Activated naive CD4-positive, alpha-beta T cell treated with anti-CD3 and anti-CD28 coated beads for 36 hours (primary cell): ENCODE results near the gene CBFA2T2. TPM values are rescaled to one million over a fixed set of nuclear protein-coding genes. Genes with fewer than 3 reads are reported as not detected.
"Not testable (repeated sequence)": the region's sequence is repeated elsewhere in the genome, so short reads cannot be mapped to it uniquely, and the experiment has no call there.

ENCODE experiments used
- CTCF ChIA-PET: fragments of 350-600 bp; sonication (Branson Sonifier 250); formaldehyde crosslinking; loops from one replicate; lab custom pipeline; 2021; ENCODE audit warnings: antibody characterized with exemption; lab: Charles Lee
- DNase-seq: peaks from one replicate; pipeline ENCODE4 v3.0.0-alpha.2; 2020
- H3K27ac Mint-ChIP-seq: one replicate; pipeline ENCODE4 v1.8.0; 2021; ENCODE audit warnings: mild to moderate bottlenecking, mixed read lengths
- H3K27me3 Mint-ChIP-seq: one replicate; pipeline ENCODE4 v1.8.0; 2021; ENCODE audit warnings: low read depth, mixed read lengths
- H3K36me3 Mint-ChIP-seq: one replicate; pipeline ENCODE4 v1.8.0; 2021; ENCODE audit warnings: low read depth, mixed read lengths
- H3K4me1 Mint-ChIP-seq: one replicate; pipeline ENCODE4 v1.8.0; 2021; ENCODE audit warnings: low read depth, mixed read lengths
- H3K4me3 Mint-ChIP-seq: one replicate; pipeline ENCODE4 v1.8.0; 2021; ENCODE audit warnings: mild to moderate bottlenecking, moderate library complexity, mixed read lengths
- H3K9me3 Mint-ChIP-seq: one replicate; pipeline ENCODE4 v1.8.0; 2021; ENCODE audit warnings: mixed read lengths
- intact Hi-C: fragments of 100-400 bp; cut with micrococcal nuclease; formaldehyde crosslinking; loops from one replicate; pipeline ENCODE4 v1.15.1; 2023
- total RNA-seq, 2 experiments: library from RNA; stranded (reverse); gene quantifications; one replicate each; pipeline ENCODE4 v1.2.3, GENCODE V29; 2021

The CBFA2T2 gene
- total RNA-seq, 2 experiments from 2014 or later: 11.1 to 11.4 TPM

DNA sequence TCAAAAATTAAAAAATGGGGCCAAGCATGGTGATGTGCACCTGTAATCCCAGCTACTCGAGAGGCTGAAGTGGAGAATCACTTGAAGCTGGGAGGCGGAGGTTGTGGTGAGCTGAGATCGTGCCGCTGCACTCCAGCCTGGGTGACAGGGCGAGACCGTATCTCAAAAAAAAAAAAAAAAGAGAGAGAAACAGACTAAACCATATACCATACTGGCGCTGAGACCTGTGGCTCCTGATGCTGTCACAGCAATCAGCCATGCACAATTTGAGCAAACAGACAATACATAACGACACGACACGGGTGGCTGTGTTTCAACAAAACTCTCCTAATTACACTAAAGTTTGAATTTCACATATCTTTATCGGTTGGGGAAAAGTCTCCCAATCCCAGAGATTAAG is 14.9 kb upstream of the CBFA2T2 start:
- Mint-ChIP-seq H3K36me3 (no peaks in the 10 kb centered on the region), H3K27me3 (no peaks in the 10 kb centered on the region), H3K9me3 (no peaks in the 10 kb centered on the region), H3K4me1 (no peaks in the 10 kb centered on the region), H3K27ac (no peak overlapping the region), H3K4me3 (no peak overlapping the region)
- CTCF ChIA-PET: interaction anchor here (0.6 kb wide), 1 partner anchor 307 kb away, joined by 4 read pairs; no protein-coding TSS in a partner anchor
- intact Hi-C loops: no loop called here
- DNase-seq: no peak

DNA sequence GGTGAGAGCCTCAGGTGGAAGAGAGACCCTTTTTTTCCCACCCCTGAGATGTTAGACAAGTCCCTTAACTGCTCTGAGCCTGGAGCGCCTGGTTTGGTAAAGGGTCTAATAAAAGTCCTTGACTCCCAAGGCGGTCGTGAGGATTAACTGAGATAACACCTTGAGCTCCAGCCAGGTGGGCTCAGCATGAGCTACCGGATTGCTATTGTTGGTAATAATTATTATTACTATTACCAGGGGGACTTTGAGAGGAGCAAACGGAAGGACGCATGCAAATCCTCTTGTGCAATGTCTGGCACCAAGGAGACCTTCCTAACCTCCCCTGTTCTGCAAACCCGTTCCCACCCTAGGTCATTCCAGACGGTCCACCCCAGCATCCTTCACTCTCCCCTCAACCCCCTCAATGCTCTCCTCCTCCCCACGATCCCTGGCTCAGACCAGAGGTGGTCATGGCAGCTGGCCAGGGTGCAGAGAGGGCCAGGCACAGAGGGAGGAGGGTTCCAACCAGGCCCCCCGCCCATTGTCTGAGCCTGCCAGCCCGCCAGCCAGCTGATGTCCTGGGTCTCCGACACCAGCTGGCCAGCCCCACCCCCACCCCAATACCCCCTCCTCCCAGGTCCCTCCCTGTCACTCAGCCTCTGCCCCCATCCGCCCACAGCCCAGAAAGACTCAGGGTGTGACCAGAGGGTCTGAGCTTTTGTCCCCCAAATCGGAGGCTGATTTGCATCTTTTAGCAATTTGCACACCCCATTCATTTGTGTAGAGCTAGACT is 14.3 kb upstream of the CBFA2T2 start:
- no peaks in the 10 kb centered on the region for H3K9me3 Mint-ChIP-seq
- no peaks in the 10 kb centered on the region for H3K27me3 Mint-ChIP-seq
- CTCF ChIA-PET: interaction anchor here (0.6 kb wide), 1 partner anchor 306 kb away, joined by 4 read pairs; no protein-coding TSS in a partner anchor
- H3K4me3 Mint-ChIP-seq: no peak overlapping the region
- no peaks in the 10 kb centered on the region for H3K36me3 Mint-ChIP-seq
- H3K4me1 Mint-ChIP-seq: no peaks in the 10 kb centered on the region
- no peak for DNase-seq
- intact Hi-C loops: no loop called here
- H3K27ac Mint-ChIP-seq: no peak overlapping the region

DNA sequence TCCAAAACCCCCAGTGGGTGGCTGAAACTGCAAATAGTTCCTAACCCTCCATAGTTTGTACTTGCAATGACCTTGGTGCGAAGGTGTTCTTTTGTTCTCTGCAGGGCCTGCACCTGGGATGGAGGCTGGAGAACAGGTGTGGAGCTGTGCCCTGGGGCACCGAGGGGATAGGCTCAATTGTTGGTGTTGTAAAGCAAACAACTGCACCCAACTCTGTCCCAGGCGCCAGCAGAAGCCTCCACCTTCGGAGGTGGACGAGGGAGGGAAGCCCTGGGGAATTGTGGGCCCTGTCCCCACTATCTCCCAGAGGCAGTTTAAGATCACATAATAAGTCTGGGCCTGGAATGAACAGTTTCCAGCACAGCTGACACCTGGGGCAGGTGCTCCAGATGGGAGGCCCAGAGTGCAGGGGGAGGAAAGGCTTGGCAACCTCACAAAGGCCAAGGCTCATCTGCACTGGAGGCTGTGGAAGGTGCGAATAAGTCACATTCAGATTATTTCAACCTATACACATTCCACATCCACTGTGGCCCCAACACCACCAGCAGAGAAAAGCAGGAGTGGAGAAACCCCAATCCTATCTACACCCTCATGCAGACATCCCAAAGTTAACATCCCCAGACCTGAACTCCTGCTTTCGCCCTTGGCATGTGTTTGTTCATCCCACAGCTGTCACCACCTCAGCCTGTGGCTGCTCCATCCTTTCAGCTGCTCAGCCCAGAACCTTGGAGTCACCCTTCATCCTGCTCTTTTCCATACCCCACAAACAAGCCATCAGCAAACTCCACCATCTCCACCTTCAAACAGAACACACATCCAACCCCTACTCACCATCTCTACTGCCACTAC is 12.3 kb upstream of the CBFA2T2 start:
- H3K27ac Mint-ChIP-seq: no peak overlapping the region

DNA sequence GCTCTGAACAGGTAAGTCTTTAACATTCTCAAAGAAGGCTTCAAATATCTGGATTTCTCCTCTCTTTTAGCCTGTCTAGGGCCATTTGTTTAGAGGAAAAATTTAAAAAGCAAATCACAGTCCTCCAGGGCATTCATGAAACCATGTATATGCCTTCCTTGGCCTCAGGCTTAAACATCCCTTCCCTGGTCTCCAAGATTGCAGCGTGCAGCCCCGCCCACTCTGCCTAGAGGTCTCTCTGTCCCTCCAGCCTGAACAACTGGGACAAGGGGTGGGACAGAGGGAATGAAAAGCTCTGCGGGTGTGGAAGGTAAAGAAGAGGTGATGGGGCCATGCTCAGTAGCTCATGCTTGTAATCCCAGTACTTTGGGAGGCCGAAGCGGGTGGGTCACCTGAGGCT is 9.8 kb upstream of the CBFA2T2 start:
- intact Hi-C loops: no loop called here
- CTCF ChIA-PET: no interaction called here
- Mint-ChIP-seq H3K27me3 (no peaks in the 10 kb centered on the region), H3K9me3 (no peaks in the 10 kb centered on the region), H3K4me3 (no peak overlapping the region), H3K36me3 (no peaks in the 10 kb centered on the region), H3K27ac (no peak overlapping the region), H3K4me1 (no peaks in the 10 kb centered on the region)
- no peak for DNase-seq

More for the DNA sequence above, 12.3 kb upstream of the CBFA2T2 start:
- no peaks in the 10 kb centered on the region for H3K4me1 Mint-ChIP-seq
- intact Hi-C loops: no loop called here
- H3K9me3 Mint-ChIP-seq: no peaks in the 10 kb centered on the region
- no peak overlapping the region for H3K4me3 Mint-ChIP-seq
- no peak for DNase-seq
- H3K36me3 Mint-ChIP-seq: no peaks in the 10 kb centered on the region
- H3K27me3 Mint-ChIP-seq: no peaks in the 10 kb centered on the region
- CTCF ChIA-PET: no interaction called here

DNA sequence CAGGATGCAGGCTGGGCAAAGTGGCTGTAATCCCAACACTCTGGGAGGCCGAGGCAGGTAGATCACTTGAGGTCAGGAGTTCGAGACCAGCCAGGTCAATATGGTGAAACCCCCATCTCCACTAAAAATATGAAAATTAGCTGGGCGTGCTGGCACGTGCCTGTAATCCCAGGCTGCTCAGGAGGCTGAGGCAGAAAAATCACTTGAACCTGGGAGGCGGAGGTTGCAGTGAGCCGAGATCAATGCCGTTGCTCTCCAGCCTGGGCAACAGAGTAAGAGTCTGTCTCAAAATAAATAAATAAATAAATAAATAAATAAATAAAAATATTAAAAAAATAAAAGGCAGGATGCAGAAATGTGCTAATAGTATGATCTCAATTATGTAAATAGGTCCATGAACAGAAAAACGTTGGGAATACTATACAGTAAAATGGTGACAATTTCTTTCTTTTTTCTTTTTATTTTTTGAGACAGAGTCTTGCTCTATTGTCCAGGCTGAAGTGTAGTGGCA is 8.4 kb upstream of the CBFA2T2 start:
- Mint-ChIP-seq H3K9me3 (no peaks in the 10 kb centered on the region), H3K4me3 (no peak overlapping the region), H3K36me3 (no peaks in the 10 kb centered on the region), H3K27ac (no peak overlapping the region), H3K27me3 (no peaks in the 10 kb centered on the region), H3K4me1 (no peaks in the 10 kb centered on the region)
- intact Hi-C loops: no loop called here
- DNase-seq: no peak
- CTCF ChIA-PET: no interaction called here

DNA sequence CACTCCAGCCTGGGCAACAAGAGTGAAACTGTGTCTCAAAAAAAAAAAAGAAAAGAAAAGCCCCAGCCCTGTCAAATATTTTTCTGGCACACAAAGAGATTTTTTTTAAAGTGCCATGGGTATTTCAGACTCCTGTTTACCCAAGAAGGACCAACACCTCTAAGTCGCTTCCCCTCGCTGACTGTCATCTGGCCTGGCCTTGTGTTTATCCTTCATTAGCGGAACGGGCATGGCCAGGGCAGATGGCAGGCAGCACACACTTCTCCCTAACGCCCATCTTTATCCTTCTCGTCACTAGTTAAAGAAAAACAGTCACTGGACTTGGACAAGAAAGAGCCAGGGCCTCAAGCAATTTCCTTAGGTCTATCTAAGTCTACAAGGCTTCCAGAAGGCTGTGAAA is 7.3 kb upstream of the CBFA2T2 start:
- Mint-ChIP-seq H3K27ac (no peak overlapping the region), H3K27me3 (no peaks in the 10 kb centered on the region), H3K4me3 (no peak overlapping the region), H3K4me1 (no peaks in the 10 kb centered on the region), H3K9me3 (no peaks in the 10 kb centered on the region), H3K36me3 (no peaks in the 10 kb centered on the region)
- no peak for DNase-seq
- CTCF ChIA-PET: no interaction called here
- intact Hi-C loops: no loop called here

DNA sequence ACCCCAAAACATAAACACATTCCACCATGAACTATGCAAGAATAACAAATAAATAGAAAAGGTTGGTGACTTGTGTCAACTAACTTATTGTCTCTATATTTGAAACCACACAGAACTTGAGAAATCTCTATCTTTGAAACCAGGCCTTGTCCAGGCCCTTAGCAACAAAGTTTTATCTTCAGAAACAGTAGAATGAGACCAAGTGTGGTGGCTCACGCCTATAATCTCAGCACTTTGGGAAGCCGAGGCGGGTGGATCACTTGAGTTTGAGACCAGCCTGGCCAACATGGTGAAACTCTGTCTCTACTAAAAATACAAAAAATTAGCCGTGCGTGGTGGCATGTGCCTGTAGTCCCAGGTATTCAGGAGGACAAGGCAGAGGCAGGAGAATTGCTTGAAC is 6.7 kb upstream of the CBFA2T2 start:
- H3K9me3 Mint-ChIP-seq, CTCF ChIA-PET, H3K4me3 Mint-ChIP-seq, H3K27me3 Mint-ChIP-seq, H3K36me3 Mint-ChIP-seq, H3K27ac Mint-ChIP-seq, DNase-seq, H3K4me1 Mint-ChIP-seq, intact Hi-C loops: not testable (repeated sequence)

DNA sequence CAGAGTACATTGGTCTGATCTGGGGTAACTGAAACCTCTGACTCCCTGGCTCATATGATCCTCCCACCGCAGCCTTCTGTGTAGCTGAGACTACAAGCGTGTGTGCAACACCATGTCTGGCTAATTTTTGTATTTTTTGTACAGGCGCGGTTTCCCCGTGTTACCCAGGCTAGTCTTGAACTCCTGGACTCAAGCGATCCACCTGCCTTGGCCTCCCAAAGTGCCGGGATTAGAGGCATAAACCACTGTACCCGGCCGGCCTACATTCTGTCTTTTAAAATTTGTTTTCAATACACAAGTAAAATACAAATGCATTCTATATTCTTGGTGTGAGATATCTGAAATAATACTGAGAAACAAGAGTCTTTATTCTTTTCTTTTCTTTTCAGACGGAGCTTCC is 1.7 kb upstream of the CBFA2T2 start:
- intact Hi-C loops: no loop called here
- Mint-ChIP-seq H3K27ac (peak overlapping the region; percentile 24), H3K27me3 (no peaks in the 10 kb centered on the region), H3K9me3 (no peaks in the 10 kb centered on the region), H3K4me1 (peaks cover 14% of the 10 kb centered on the region), H3K4me3 (no peak overlapping the region), H3K36me3 (no peaks in the 10 kb centered on the region)
- CTCF ChIA-PET: interaction anchor here (0.6 to 1.1 kb wide), 2 partner anchors 33 to 180 kb away, joined by 3 to 5 read pairs; no protein-coding TSS in a partner anchor
- DNase-seq: no peak

DNA sequence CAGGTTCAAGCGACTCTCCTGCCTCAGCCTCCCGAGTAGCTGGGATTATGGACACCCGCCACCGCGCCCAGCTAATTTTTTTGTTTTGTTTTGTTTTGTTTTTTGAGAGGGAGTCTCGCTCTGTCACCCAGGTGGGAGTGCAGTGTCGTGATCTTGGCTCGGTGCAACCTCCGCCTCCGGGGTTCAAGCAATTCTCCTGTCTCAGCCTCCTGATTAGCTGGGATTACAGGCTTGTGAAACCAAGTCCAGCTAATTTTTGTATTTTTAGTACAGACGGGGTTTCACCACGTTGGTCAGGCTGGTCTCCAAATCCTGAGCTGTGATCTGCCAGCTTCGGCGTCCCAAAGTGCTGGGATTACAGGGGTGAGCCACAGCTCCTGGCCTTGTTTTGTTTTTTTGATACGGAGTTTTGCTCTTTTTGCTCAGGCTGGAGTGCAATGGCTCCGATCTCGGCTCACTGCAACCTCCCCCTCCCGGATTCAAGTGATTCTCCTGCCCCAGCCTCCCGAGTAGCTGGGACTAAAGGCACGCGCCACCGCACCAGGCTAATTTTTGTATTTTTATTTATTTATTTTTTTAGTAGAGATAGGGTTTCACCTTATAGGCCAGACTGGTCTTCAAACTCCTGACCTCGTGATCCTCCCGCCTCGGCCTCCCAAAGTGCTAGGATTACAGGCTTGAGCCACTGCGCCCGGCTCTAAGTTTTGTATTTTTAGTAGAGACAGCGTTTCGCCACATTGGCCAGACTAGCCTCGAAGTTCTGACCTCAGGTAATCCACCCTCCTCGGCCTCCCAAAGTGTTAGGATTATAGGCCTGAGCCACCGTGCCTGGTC is 1.0 kb upstream of the CBFA2T2 start:
- not testable (repeated sequence) for DNase-seq, H3K36me3 Mint-ChIP-seq, H3K27ac Mint-ChIP-seq, H3K9me3 Mint-ChIP-seq, H3K27me3 Mint-ChIP-seq
- intact Hi-C loops: loop anchor here (1.0 kb wide), 4 partner anchors 45 to 504 kb away; partner anchors contain the start of genes PXMP4 and RALY
- H3K4me3 Mint-ChIP-seq: peak overlapping the region; percentile 79
- H3K4me1 Mint-ChIP-seq: peaks cover 17% of the 10 kb centered on the region
- CTCF ChIA-PET: interaction anchor here (0.6 to 2.2 kb wide), 4 partner anchors 32 to 202 kb away, joined by 5 to 8 read pairs (median 5); no protein-coding TSS in a partner anchor

DNA sequence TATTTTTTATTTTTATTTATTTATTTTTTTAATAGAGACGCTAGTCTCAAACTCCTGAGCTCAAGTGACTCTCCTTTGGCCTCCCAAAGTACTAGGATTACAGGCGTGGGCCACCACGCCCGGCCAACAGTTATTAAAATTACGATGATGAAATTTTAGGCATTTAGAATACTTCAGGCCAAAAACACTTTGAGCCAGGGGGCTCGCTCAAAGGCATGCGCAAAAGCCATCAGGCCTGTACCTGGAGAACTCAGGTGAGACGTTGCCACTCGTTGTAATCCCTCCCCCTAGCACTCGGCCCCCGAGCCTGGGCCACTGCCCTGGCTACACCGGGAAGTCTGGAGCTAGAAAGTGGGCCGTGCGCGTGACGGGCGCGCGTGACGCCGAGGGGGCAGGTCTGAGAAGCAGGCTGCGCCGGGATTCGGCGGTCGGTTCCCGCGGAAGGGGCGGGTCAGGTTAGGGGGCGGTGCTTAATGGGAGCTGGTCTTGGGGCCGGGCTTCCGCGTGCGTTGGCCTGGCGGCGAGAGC is 337 bp upstream of the CBFA2T2 start:
- Mint-ChIP-seq H3K4me3 (peak overlapping the region; percentile 79), H3K27me3 (no peaks in the 10 kb centered on the region), H3K4me1 (peaks cover 17% of the 10 kb centered on the region), H3K36me3 (no peaks in the 10 kb centered on the region), H3K27ac (peak overlapping the region; percentile 81), H3K9me3 (no peaks in the 10 kb centered on the region)
- intact Hi-C loops: loop anchor here (1.0 to 5.0 kb wide), 5 partner anchors 45 to 1188 kb away; partner anchors contain the start of genes PIGU, PXMP4 and RALY
- peak; percentile 100 for DNase-seq
- CTCF ChIA-PET: interaction anchor here (0.6 to 2.2 kb wide), 5 partner anchors 32 to 242 kb away, joined by 3 to 8 read pairs (median 5); partner anchors contain the start of gene ZNF341

DNA sequence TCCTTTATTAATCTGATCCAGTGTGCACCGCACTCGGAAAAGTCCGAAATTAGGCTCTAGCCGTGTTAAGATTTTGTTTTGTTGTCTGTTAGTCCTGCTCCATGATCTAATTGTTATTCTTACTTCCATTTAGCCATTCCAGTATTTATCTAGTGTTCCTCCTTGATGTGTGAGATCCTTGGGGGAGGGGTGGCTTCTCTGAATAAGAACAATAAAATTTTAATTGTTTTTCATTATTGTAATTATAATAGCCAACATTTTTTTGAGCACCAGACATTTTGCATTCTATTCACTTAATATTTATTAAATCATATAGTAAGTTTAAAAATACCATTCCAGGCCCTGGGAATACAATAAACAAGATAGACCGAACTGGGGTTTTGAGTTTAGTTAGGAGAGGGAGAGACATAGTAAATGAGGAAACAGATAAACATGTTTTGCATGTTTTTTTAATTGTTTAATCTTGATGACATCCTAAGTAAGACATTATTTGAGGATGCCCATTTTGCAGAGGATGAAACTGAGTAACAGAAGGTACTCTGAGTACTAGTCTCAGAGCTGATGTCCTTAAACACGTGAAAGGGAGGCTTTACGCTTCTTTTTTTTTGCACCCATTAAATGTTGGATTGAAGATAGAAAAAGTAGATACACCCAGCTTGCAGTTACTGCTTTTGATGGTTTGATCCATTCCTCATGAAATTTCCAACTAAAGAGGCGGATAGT is 1.2 kb downstream of the CBFA2T2 start:
- no peak for DNase-seq
- peak overlapping the region; percentile 79 for H3K4me3 Mint-ChIP-seq
- intact Hi-C loops: loop anchor here (5.0 kb wide), 1 partner anchor 1186 kb away; the partner anchor contains the start of gene PIGU
- no peaks in the 10 kb centered on the region for H3K27me3 Mint-ChIP-seq
- no peaks in the 10 kb centered on the region for H3K9me3 Mint-ChIP-seq
- CTCF ChIA-PET: interaction anchor here (0.5 to 2.2 kb wide), 5 partner anchors 16 to 194 kb away, joined by 3 to 8 read pairs (median 4); partner anchors contain the start of gene SNTA1
- H3K27ac Mint-ChIP-seq: peak overlapping the region; percentile 36
- no peaks in the 10 kb centered on the region for H3K36me3 Mint-ChIP-seq
- peaks cover 19% of the 10 kb centered on the region for H3K4me1 Mint-ChIP-seq
